HG03575 (cell line): ENCODE data around the gene HMCN2.

Experiments
- ATAC-seq: cut with Tn5 transposase; IDR thresholded peaks from one replicate; pipeline ENCODE4 v1.9.1; 2021; ENCODE audit not compliant: unreplicated experiment, insufficient number of reproducible peaks, low FRiP score; ENCODE audit errors: extremely low read depth

Gene HMCN2

DNA sequence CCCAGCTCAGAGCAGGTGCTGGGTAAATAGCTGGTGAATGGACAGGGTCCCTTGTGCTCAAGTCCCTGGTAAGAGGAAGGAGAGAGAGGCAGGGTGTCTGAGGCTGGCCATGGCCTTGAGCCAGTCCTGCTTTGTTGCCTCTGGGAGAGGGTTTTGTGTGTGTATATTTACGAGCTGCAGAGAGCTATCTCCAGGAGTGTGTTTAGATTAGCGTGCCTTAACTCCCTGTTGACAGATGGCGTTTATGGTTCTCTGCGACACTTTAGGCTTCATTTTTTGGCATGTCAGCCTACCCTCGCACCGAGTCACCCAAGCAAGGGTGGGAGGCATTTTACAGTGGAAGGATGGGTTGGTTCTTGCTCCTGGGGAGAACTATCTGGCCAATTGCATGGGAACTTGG is 22.2 kb downstream of the HMCN2 start:
- ATAC-seq, result no peak

DNA sequence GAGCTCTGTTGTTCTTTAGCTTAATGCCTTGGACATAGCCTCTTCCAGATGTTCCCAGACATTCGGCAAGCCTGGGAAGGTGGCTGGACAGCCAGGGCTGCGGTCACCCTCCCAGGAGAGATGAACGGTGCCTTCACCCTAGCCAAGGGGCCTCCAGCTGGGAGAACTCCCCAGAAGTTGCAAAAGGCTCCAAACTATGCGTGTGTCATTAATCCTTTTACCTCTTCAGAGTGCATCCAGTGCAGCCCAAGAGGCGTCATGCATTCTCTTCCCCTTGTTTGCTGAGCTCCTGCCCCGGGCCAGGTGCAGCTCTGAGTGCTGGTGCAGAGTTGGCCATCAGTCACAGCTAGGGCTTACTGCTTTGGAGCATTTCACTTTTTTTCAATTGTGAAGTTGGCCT is 22.8 kb downstream of the HMCN2 start:
- no peak for ATAC-seq

DNA sequence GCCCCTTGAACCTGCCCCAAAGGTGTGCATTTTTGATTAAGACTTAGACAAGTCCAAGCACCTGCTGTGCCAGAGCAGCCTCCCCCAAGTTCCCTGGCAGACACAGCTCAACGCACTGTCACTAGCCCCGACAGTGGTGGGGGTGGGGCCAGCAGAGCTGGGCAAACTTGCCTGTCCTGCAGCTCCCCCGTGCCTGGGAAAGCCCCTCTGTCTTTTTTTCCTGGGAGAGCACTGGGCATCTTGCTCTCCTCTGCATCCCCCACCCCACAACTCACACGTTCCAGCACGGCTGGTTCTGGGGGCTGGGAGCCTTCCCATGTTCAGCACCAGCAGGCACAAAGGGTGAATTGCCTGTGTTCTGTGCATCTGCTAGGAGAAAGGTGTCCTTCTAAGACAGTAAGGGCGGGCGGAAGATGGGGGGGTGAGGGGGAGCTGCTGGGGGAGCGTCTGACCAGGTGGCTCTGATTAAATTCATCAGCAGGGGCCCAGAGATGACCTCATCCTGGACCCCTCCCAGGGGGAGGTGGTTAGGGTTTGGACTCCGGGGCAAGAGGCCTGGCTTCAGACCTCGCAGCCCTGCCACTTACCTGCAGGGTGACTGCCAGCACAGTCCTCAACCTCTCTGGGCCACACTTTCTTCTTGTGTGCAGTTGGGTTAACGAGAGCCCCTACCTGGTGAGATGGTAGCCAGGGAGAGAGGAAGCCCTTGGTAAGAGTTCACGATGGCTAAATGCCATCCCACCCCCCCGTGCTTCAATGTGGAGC is 23.5 kb downstream of the HMCN2 start:
- ATAC-seq, result no peak

DNA sequence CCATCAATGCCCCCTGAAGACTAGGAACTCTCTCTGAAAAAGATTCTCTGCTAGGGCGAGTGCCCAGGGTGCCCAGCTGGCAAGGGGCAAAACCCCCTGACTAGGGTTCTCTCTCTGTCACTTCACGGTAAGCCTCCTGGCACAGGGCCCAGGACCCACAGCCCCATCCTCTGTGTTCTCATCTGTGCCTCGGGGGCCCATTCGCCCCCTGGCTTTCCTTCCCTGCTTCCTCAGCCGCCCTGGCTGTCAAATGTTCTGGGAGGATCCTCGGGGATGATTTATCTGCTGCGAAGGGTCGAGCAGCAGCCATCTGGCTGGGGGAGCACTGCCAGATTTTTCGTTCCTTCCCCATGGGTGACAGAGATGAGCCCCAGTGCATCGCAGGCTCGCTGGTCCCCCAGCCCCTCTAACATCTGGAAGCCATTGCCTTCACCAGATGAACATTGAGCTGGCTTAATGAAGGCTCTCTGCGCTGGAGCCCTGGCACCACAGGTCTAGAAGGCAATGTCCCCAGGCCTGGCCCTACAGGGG is 24.2 kb downstream of the HMCN2 start:
- ATAC-seq, result no peak

DNA sequence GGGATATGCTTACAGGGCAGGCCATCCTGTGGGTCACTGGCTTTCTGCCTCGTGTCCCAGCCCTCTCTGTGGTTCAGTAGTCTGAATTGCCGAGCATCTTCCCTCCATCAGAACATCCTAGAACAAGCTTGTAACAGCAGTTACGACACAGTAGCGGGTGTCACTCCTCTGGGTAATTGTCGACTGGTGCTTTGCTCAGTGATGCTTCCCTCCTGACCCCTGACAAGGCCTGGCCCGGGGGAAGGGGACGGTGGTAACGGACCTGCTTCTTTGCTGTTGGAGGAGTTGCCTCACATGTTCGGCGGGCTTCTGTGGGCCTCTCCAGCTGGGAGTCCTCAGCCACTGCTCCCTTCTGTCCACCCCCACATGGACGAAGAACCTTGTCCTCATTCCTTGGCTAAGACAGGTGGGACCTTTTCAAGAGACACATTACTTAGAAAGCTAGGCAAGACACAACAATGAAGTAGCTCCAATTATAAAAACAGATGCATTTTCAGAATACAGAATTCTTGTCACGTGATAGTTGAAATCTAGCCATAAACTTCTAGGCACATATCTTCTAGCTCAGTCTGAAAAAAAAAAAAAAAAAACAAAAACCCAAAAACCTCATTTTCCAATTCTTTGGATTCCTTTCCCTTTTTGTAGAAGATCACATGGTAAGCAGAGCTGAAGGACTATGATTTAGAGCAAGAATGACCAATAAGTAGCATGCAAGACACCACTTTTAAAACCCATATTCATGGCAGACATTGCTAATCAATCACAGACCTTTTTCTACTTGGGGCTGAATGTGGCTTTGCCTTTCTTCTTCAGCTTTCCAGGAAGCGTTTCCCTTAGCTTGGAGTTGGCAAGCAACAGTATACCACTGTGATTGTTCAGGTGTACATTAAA is 25.0 kb downstream of the HMCN2 start:
- no peak for ATAC-seq

DNA sequence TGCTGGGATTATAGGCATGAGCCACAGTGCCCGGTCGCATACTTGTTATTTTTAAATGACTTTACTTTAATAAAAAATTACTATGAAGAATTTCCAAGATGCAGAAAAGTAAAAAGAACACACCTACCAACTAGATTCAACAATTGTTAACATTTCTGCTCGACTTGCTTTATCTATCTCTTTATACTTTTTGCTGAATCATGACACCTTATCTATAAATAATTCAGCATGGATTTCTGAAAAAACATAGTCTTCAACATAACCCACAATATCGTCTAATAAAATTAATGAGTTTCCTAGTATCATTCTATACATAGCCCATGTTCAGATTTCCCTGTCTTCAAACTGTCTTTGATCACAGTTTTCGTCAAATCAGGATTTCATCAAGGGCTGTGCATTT is 25.9 kb downstream of the HMCN2 start:
- ATAC-seq, result no peak

DNA sequence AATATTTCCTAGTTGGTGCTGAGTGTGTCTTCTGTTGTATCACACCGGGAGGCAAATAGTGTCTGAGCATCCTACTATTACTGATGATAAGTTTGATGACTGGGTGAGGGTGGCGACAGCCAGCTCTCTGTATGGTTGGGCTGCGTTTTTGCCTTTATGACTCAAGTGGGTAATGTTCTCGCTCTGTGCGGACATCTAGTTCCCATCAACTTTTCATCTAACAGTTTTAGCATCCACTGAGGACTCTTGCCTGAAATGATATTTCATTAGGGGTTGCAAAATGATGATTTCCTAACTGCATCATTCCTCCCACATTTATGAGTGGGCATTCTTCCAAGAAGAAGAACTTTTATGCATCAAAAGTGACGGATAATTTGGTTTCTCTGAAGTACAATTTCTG is 26.5 kb downstream of the HMCN2 start:
- ATAC-seq, result no peak

DNA sequence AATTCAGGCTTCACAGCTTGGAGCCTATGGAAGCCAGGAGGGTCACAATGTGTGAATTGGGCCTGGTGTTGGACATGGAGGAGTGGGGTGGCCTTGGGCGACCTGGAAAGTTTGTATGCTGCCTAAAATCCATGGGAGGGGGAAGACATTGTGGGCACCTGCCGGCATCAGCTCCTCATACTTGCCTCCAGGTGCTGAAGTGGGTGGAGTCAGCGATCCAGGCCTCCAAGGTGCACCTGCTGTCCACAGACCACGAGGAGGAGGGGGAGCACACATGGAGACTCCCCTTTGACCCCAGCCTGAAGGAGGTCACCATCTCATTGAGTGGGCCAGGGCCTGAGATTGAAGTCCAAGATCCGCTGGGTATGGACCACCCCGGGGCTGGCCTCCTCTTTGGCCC is 29.1 kb downstream of the HMCN2 start:
- ATAC-seq, result no peak

DNA sequence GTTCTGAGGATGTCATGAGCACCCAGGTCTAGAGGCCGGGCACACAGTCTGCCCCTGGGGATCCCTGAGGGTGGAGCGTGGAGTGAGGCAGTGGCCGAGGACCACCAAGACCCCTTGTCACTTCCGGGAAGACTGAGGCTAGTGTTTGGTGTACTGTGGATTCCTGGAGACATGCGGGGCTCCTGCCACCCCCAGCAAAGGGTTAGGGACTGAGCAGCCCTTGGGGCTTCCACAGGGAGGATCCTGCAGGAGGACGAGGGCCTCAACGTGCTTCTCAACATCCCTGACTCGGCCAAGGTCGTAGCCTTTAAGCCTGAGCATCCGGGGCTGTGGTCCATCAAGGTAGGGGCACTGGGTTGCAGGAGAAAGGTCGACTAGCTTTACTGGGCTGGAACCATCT is 29.9 kb downstream of the HMCN2 start:
- ATAC-seq, result no peak

DNA sequence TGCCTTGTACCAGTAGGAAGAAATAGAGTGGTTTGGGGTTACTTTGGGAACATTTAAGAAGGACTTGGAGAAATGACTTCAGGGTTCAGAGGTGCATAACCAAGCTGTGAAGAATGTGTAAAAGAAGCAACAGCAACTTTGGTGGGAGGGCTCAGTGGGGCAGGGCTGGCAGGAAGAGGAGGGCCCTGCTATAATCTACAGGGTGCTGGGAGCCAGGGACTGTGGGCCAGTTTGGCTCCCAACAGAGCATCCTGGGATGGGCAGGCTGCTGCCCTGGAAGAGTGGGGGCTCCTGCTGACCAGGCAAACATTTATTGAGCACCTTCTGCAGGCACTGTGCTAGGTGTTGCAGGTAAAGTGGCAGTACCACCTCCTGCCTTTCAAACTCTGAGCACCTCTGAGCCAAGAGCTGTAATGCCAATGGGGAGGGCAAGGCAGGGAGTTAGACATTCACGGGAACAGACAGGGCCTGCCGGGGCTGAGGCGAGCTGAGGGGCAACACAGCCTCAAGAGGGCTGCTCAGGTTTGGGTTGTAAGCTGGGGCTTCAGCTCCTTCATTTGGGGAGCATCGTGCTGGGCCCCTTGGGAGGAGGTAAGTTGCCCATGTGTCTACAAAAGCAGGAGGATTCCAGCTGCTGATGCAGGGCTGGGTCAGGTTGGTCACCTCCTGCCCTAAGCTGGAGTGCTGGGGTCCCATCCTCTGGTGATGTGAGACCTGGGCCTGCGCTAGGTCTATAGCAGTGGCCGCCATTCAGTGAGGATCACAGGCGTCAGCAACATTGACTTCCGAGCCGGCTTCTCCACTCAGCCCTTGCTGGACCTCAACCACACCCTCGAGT is 30.6 kb downstream of the HMCN2 start:
- no peak for ATAC-seq

DNA sequence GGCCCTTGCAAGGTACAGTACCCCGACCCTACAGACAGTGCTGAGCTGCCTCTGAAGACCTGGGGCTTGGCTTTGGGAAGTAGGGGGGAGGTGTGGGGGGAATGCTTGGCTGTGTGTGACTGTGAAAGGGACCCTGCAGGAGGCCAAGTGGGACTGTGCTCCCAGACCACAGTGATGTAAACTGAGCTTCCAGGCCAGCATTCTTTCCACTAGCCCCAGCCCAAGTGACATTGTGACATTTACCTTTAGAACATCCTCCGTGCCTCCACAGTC is 31.2 kb downstream of the HMCN2 start:
- no peak for ATAC-seq

DNA sequence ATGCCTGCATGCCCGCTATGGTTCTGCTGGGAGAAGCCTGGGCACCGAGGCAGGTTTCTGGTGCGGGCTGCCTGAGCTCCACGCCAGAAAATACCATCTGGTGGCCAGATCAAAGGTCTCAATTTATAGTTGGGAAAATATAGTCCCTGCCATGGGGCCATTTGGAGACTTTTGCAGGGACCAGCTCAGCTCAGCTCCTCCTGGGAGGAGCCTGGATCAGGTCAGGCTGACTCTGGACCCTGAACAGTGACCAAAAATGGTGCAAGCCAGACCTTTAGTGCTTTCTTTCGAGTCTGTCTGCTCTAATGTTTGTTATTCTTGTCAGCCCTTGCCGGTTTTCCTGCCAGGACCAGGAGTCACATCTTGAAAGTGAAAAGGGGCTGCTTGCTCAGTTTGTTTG is 31.8 kb downstream of the HMCN2 start:
- ATAC-seq, result no peak

DNA sequence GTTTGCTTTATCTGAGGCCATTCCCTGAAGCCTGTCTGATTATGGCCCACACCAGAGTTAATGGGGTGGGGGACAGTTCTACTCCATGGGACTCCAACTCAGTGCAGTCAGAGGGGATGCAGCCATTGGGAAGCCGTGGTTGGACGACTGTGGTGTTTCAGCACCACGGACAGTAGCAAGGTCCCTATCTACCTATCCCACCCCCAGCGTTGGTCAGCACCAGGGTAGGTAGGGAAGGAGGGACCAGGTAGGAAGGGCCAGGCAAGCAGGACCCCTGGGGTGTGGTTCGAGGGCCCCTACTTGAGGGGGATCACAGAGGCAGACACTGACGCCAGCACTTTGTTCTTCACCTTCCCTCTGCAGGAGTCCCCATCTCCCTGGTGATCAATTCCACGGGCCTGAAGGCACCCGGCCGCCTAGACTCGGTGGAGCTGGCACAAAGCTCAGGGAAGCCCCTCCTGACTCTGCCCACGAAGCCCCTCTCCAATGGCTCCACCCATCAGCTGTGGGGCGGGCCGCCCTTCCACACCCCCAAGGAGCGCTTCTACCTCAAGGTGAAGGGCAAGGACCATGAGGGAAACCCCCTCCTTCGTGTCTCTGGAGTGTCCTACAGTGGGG is 33.2 kb downstream of the HMCN2 start:
- no peak for ATAC-seq

DNA sequence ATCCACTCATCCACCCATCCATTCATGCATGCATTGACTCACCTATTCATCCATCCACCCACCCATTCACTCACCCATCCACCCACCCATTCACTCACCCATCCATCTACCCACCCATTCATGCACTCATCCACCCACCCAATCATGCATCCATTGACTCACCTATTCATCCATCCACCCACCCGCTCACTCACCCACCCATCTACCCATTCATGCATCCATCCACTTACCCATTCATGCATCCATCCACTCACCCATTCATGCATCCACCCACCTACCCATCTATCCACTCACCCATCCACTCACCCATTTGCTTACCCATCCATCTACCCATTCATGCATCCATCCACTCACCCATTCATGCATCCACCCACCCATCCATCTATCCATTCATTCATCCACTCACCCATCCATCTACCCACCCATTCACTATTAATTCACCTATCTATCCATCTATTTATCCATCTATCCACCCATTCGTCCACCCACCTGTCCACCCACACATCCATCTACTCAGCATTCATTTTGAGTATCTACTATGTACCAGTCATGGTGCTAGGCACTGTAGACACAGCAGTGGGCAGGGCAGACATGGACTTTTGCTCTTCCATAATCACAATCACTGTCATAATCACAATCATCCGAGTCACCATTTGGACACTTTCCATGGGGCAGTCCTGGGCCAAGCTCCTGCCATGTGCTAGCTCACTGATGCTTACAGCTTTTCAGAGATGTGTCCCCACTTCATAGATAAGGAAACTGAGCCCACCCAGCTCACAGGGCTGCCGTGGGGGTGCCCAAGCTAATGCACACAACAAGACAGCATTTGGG is 34.4 kb downstream of the HMCN2 start:
- ATAC-seq, result no peak

DNA sequence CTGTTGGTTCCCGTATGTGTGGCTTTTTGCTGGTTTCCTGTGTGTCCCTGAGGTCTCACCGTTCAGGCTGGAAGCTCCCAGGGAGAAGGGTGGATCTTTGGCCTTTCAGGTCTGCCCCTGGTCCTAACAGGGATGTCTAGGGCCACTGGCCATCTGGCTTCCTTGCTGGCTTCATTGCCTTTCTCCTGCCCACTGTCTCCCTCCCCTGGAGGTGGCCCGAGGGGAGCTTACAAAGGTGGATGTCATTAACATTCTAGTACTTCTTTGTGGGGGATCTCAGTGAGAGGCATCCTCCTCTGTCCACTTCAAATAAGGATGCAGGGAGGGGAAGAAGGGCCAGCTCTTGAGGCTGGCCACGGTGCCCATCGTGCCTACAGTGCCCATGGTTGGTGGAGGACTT is 35.2 kb downstream of the HMCN2 start:
- no peak for ATAC-seq

DNA sequence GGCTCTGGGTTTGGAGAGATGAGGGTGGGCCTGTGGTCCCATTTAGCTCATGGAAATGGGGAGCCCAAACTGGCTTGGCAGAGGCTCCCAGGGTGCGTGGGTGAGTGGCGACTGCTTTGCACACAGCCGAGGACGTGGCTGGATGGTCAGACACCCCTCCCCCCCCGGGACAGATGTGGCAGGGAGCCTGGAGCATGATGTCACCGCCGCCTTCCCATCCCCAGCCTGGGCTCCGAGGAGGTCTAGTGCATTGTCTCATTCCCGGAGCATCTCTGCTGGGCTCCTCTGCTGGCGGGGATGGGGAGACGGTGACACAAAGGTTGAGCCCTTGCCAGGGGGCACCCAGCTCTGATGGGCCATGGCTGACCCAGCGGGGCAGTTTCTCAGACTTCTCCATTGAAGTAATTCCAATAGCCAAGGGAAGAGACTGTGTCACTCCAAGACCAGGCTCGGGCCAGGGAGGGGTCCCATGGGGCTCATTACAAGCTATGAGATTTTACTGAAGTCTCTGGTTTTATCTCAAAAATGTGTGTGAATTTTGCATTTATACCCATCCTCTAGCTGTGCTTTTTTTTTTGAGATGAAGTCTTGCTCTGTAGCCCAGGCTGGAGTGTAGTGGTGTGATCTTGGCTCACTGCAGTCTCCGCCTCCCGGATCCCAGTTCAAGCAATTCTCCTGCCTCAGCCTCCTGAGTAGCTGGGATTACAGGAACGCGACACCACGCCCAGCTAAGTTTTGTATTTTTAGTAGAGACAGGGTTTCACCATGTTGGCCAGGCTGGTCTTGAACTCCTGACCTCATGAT is 36.1 kb downstream of the HMCN2 start:
- ATAC-seq, result no peak

DNA sequence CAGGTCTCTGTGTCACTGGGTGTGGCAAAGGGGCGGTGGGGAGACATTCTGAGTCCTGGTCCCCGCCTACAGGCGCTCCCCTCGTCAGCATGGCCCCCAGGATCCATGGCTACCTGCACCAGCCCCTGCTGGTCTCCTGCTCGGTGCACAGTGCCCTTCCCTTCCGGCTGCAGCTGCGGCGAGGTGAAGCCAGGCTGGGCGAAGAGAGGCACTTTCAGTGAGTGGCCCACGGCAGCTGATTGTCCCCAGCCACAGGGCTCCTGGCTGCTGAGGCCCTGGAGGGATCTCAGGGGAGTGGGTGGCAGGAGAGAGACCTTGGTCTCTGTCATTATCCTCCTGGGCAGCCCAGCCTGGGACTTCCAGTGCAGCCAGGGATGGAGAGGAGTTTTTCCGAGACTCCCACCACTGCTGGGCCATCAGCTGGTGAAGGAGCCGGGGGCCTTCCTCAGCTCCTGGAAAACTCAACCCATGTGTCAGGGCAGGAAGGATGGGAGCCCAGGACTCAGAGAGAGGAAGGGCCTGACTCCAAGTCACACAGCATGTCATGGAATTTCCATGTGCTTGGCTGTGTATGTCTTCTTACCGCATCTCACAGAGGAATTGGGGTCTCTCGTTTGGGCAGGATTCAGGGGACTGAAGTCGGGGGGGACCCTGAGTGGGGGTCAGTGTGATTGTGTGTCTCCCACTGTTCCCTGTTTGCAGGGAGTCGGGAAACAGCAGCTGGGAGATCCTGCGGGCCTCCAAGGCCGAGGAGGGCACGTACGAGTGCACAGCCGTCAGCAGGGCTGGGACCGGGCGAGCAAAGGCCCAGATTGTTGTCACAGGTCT is 37.4 kb downstream of the HMCN2 start:
- no peak for ATAC-seq
